ENCODE results near the gene CR1.

CR1 gene

DNA sequence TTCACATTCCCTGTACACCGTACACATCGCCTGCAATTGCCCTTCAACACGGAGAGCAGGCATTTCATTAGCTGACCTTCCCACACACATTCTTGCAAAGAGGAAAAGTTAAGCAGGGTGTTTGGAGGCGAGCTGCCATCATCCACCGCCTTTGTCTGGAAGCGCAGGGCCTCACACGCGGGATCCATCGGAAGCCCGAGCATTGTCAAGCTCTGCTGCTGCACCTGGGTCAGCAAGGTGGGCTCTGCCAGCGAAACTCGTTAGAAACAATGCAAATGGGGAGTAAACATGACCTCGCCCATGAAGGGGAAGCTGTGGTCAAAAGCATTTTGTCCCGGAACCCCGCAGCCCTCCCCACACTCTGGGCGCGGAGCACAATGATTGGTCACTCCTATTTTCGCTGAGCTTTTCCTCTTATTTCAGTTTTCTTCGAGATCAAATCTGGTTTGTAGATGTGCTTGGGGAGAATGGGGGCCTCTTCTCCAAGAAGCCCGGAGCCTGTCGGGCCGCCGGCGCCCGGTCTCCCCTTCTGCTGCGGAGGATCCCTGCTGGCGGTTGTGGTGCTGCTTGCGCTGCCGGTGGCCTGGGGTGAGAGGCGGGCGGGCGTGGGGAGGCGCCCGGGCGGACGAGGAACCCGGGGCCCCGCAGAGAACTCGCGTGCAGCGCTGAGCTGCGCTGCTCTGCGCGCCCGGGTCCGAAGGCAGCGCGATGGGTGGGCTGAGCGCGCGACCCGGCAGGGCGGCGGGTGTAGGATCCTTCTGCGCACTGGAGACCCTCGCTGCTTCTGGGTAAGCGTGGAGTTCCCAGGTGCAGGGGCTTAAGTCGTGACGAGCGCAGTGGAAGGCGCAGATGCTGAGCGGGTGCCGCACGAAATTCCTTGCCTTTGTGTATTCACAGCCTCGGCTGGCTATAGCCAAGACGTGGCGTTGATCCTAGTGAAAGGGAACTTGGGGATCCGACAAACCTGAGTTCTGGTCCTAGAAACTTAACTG lies at the start of gene CR1:
Gene CR1 (plus strand): TSS at position 357 of the 992 bp plus-strand sequence. CDS start 111 bp downstream, at position 468.
- H3K4me3 ChIP-seq (ENCODE audit: low read length): no peak within 1 kb of the TSS
- TF ChIP-seq, protein P1, sequence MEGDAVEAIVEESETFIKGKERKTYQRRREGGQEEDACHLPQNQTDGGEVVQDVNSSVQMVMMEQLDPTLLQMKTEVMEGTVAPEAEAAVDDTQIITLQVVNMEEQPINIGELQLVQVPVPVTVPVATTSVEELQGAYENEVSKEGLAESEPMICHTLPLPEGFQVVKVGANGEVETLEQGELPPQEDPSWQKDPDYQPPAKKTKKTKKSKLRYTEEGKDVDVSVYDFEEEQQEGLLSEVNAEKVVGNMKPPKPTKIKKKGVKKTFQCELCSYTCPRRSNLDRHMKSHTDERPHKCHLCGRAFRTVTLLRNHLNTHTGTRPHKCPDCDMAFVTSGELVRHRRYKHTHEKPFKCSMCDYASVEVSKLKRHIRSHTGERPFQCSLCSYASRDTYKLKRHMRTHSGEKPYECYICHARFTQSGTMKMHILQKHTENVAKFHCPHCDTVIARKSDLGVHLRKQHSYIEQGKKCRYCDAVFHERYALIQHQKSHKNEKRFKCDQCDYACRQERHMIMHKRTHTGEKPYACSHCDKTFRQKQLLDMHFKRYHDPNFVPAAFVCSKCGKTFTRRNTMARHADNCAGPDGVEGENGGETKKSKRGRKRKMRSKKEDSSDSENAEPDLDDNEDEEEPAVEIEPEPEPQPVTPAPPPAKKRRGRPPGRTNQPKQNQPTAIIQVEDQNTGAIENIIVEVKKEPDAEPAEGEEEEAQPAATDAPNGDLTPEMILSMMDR (IDR thresholded peaks at IDR 0.05; ENCODE audit: insufficient read depth, low read depth, low read length, missing control alignments): no peak
- DNase-seq (ENCODE audit: low read depth): no peak

DNA sequence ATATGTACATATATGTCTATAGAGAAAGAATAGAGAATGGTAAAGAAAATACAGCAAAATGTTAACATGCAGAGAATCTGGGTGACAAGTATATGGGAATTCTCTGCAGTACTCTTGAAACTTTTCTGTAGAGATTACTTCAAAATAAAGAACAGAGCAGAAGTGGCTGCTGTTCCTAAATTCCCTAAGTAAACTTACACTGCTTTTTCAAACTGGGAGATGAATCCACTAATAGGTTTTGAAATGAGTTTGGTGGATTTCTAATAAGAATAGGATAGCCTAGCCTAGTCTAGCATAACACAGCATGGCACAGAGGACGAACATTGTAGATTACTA lies 42.3 kb upstream of the CR1 start:
- H3K4me3 ChIP-seq (ENCODE audit: low read length): no peak overlapping the region
- DNase-seq (ENCODE audit: low read depth): no peak
- TF ChIP-seq, protein P1 (IDR thresholded peaks at IDR 0.05; ENCODE audit: insufficient read depth, low read depth, low read length, missing control alignments): no peak

DNA sequence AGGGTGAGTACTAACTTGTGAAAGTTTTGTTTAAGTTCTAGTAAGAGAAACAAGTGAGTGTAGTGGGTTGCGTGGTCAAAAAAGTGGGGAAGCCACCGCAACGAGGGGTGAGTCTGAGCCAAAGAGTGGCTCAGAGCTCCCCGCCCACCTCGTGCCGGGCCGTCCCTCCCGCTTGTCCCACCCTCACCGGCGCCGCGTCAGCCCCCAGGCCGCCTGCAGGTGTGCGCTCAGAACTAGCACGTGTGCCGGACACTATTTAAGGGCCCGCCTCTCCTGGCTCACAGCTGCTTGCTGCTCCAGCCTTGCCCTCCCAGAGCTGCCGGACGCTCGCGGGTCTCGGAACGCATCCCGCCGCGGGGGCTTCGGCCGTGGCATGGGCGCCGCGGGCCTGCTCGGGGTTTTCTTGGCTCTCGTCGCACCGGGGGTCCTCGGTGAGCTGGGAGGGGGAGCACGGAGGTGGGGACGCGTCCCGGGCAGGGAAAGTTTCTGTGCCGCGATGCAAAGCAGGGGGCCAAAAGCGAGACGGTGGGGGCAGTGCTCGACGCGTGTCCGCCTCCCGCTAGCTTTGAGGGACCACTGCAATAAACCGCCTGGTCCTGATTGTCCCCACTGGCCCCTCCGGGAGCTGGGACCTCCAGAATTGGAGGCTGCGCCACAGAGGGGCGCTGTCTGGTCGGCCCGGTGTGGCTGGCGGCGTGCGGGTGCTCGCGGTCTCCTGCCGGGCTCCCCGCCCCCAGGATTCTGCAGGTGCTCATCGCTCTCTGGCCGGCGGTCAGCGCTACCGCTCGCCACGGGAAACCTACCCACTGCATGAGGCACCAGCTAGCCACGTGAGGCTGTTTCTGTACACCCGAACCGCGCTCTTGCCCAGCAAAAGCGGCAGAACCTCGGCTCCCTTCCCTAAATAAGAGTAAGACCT lies 41.7 kb upstream of the CR1 start, which contains the start of gene CR2:
Gene CR2 (plus strand): TSS at position 283 of the 919 bp plus-strand sequence. CDS start 91 bp downstream, at position 374.
- TF ChIP-seq, protein P1 (IDR thresholded peaks at IDR 0.05; ENCODE audit: insufficient read depth, low read depth, low read length, missing control alignments): no peak
- peak within 1 kb of the TSS; percentile 30 for H3K4me3 ChIP-seq (ENCODE audit: low read length)
- DNase-seq (ENCODE audit: low read depth): peak; percentile 59

DNA sequence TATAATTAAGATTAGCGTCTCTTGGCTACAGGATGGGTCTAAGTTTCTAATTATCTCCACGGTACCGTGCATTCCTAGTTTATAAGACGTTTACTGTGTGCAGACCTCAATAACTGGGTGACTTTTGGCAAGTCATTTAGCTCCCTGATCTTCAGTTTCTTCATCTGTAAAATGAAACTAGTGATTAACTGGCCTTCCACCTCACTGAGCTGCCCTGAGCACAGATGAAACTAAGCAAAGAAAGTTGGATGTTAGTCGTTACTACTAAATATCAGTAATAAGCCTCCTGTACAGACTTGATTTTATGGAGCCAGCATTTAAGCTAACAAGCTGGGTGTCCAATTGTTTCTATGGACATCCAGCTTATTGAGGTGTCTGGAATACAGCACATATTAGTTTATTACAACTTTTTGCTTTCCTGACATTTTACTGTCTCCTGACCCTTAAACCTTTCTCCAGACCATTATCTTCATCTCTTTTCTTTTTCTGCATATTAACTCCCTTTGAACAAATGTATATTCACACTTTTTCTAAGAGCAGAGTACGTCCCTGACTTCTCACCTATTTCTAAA lies 40.7 kb upstream of the CR1 start:
- TF ChIP-seq, protein P1 (IDR thresholded peaks at IDR 0.05; ENCODE audit: insufficient read depth, low read depth, low read length, missing control alignments): no peak
- H3K4me3 ChIP-seq (ENCODE audit: low read length): no peak overlapping the region
- no peak for DNase-seq (ENCODE audit: low read depth)

DNA sequence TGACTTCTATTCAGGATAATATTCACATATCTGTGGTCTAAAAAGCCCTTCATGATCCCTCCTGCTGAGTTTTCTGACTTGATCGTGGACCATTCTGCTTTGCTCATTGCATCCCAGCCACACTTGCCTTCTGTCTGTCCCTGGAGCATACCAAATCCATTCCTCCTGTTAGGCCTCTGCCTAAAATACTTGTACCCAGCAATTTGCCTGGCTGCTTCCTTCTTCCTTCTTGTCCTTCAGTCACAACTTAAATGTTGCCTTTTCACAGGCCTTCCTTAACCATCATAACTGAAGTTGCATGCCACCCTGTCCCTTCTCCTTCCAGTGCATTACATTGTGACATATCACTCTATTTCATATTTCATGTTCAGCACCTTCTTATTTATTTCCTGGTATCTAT lies 37.5 kb upstream of the CR1 start:
- no peak for DNase-seq (ENCODE audit: low read depth)
- TF ChIP-seq, protein P1 (IDR thresholded peaks at IDR 0.05; ENCODE audit: insufficient read depth, low read depth, low read length, missing control alignments): no peak
- H3K4me3 ChIP-seq (ENCODE audit: low read length): no peak overlapping the region

DNA sequence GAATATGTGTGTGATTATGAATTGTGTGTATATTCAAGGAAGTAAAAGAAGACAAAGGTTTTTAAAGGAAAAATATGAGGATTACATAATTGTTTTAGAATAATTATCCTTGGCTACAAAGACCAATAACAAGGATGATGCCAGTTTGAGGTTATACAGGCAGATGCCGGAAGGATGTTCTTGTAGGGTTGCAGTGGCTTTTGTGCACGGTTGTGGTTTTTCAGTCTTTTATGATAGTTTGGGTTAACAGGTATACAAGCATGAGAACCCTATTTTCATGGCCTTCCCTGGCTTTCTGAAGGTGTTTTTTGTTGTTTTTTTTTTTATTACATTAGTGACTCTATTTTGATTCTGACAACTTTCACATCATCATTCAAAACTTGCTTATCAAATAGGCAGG lies 36.9 kb upstream of the CR1 start:
- TF ChIP-seq, protein P1 (IDR thresholded peaks at IDR 0.05; ENCODE audit: insufficient read depth, low read depth, low read length, missing control alignments): no peak
- DNase-seq (ENCODE audit: low read depth): no peak

More for the DNA sequence above, 36.9 kb upstream of the CR1 start:
- H3K4me3 ChIP-seq (ENCODE audit: low read length): no peak overlapping the region

Measured in epithelial cell of esophagus (primary cell).